Naive thymus-derived CD8-positive, alpha-beta T cell (primary cell): ENCODE measurements around the gene FOXD4L1. TPM values are rescaled to one million over a fixed set of nuclear protein-coding genes. Genes with fewer than 3 reads are reported as not detected.
A peak's percentile ranks its signal among the peaks of the same experiment; 100 is the strongest.
"Not testable (repeated sequence)": the region's sequence is repeated elsewhere in the genome, so short reads cannot be mapped to it uniquely, and the experiment has no call there.

Experiments used
- ATAC-seq, 2 donors: fragments of 150-1000 bp; cut with Tn5 transposase in 1 of 2; sonication (Bioruptor Pico), chemical (Tn5 transposase) in 1 of 2; 1 replicate in 1 of 2; 2 replicates in 1 of 2; pipeline ENCODE4 v1.10.0; 2021; ENCODE audit warnings: mild to moderate bottlenecking in 2 of 2, moderate library complexity in 2 of 2
- POLR2A ChIA-PET: fragments of 350-600 bp; sonication (Branson Sonifier 250); formaldehyde crosslinking; loops from one replicate; lab custom pipeline; 2021; ENCODE audit warnings: antibody characterized with exemption; lab: Charles Lee
- DNase-seq, 10 donors: peaks; one replicate each; pipeline versions ENCODE4 v3.0.0 to v3.0.0-alpha.2; 2020 to 2022
- H3K27ac Mint-ChIP-seq, 10 donors: one replicate each; pipeline ENCODE4 v1.8.0; 2020 to 2022; ENCODE audit warnings: mild to moderate bottlenecking in 10 of 10, mixed read lengths in 10 of 10, moderate library complexity in 4 of 10, inconsistent platforms in 1 of 10
- H3K27me3 Mint-ChIP-seq, 5 donors: one replicate each; pipeline ENCODE4 v1.8.0; 2021 to 2022; ENCODE audit warnings: mixed read lengths in 5 of 5
- H3K36me3 Mint-ChIP-seq, 3 donors: one replicate each; pipeline ENCODE4 v1.8.0; 2020 to 2022; ENCODE audit warnings: mixed read lengths in 3 of 3, mild to moderate bottlenecking in 2 of 3, inconsistent platforms in 1 of 3
- H3K4me1 Mint-ChIP-seq, 4 donors: one replicate each; pipeline ENCODE4 v1.8.0; 2021 to 2022; ENCODE audit warnings: mixed read lengths in 4 of 4
- H3K4me3 Mint-ChIP-seq, 10 donors: one replicate each; pipeline ENCODE4 v1.8.0; 2020 to 2022; ENCODE audit warnings: mild to moderate bottlenecking in 10 of 10, mixed read lengths in 10 of 10, moderate library complexity in 6 of 10, inconsistent platforms in 1 of 10
- H3K9me3 Mint-ChIP-seq, 9 donors: one replicate each; pipeline ENCODE4 v1.8.0; 2020 to 2022; ENCODE audit warnings: mixed read lengths in 9 of 9, mild to moderate bottlenecking in 3 of 9, inconsistent platforms in 1 of 9, moderate library complexity in 1 of 9
- polyA plus RNA-seq, 3 donors: library from polyadenylated mRNA; unstranded; fragments of 300-500 nt; fragmentation: Illumina TruSeq; gene quantifications; one replicate each; pipeline ENCODE4 v1.2.3, GENCODE V29; 2021
- total RNA-seq, 8 experiments: library from RNA in 2 of 8; stranded (reverse) in 2 of 8; gene quantifications; one replicate each; pipeline ENCODE4 v1.2.3 and lab custom pipeline; 2021 to 2026

FOXD4L1 gene
- total RNA-seq (under 1 TPM; 0.21 to 0.41 TPM), polyA plus RNA-seq (not detected), total RNA-seq (lab: John Stamatoyannopoulos, UW) (0 to 0.30 (median 0.09) reads per million in 6 experiments)

GRCh38 chr2:113498365-113498764 lies at the start of gene FOXD4L1:
Gene FOXD4L1, plus strand, starts transcription at chr2:113498665. Its CDS starts 592 bp downstream, at chr2:113499257.
- H3K36me3 Mint-ChIP-seq, ATAC-seq, H3K9me3 Mint-ChIP-seq, H3K27ac Mint-ChIP-seq, DNase-seq, POLR2A ChIA-PET: not testable (repeated sequence)
- peak within 1 kb of the TSS in 6 of 10 donors; percentile 33 to 70 (median 56) for H3K4me3 Mint-ChIP-seq
- peaks cover 5 to 13% (median 7%) of the 10 kb centered on the region in 4 donors for H3K4me1 Mint-ChIP-seq
- H3K27me3 Mint-ChIP-seq, result peaks cover 3 to 17% (median 14%) of the 10 kb centered on the region in 5 donors

GRCh38 chr2:113465770-113466169 lies 32.7 kb upstream of the FOXD4L1 start:
- H3K4me1 Mint-ChIP-seq, DNase-seq, POLR2A ChIA-PET, H3K9me3 Mint-ChIP-seq, ATAC-seq, H3K27me3 Mint-ChIP-seq, H3K36me3 Mint-ChIP-seq, H3K4me3 Mint-ChIP-seq, H3K27ac Mint-ChIP-seq: not testable (repeated sequence)

- ATAC-seq, H3K9me3 Mint-ChIP-seq, H3K4me1 Mint-ChIP-seq, H3K27ac Mint-ChIP-seq, POLR2A ChIA-PET, H3K27me3 Mint-ChIP-seq: not testable (repeated sequence)
- Mint-ChIP-seq H3K36me3 (peaks cover 4 to 21% (median 5%) of the 10 kb centered on the region in 3 donors), H3K4me3 (peak overlapping the region in 1 of 10 donors; percentile 63)
- peak in 1 of 10 donors; percentile 26 for DNase-seq
Observed at GRCh38 chr2:113476688-113477368, 21.6 kb upstream of the FOXD4L1 start.

GRCh38 chr2:113496527-113496926 lies 1.9 kb upstream of the FOXD4L1 start:
- H3K4me1 Mint-ChIP-seq, DNase-seq, H3K9me3 Mint-ChIP-seq, H3K4me3 Mint-ChIP-seq, POLR2A ChIA-PET, H3K27me3 Mint-ChIP-seq, H3K27ac Mint-ChIP-seq, ATAC-seq, H3K36me3 Mint-ChIP-seq: not testable (repeated sequence)

GRCh38 chr2:113499019-113499885 lies 787 bp downstream of the FOXD4L1 start:
- POLR2A ChIA-PET, H3K36me3 Mint-ChIP-seq, H3K9me3 Mint-ChIP-seq, ATAC-seq, H3K27ac Mint-ChIP-seq: not testable (repeated sequence)
- Mint-ChIP-seq H3K4me3 (peak overlapping the region in 6 of 10 donors; percentile 26 to 70 (median 54)), H3K27me3 (peaks cover 3 to 19% (median 14%) of the 10 kb centered on the region in 5 donors), H3K4me1 (peaks cover 5 to 15% (median 8%) of the 10 kb centered on the region in 4 donors)
- peak in 3 of 10 donors; percentile 24 to 62 (median 26) for DNase-seq

GRCh38 chr2:113499886-113500722 lies 1.6 kb downstream of the FOXD4L1 start:
- H3K27ac Mint-ChIP-seq, H3K36me3 Mint-ChIP-seq, ATAC-seq, POLR2A ChIA-PET, H3K9me3 Mint-ChIP-seq: not testable (repeated sequence)
- Mint-ChIP-seq H3K27me3 (peaks cover 3 to 20% (median 15%) of the 10 kb centered on the region in 5 donors), H3K4me3 (peak overlapping the region in 7 of 10 donors; percentile 48 to 81 (median 63)), H3K4me1 (peaks cover 5 to 17% (median 9%) of the 10 kb centered on the region in 4 donors)
- DNase-seq, result peak in 2 of 10 donors; percentile 20 to 59

GRCh38 chr2:113500723-113501038 lies 2.2 kb downstream of the FOXD4L1 start:
- Mint-ChIP-seq H3K4me3 (peak overlapping the region in 7 of 10 donors; percentile 48 to 81 (median 63)), H3K27me3 (peaks cover 3 to 20% (median 15%) of the 10 kb centered on the region in 5 donors), H3K4me1 (peaks cover 5 to 17% (median 9%) of the 10 kb centered on the region in 4 donors)
- H3K27ac Mint-ChIP-seq, H3K36me3 Mint-ChIP-seq, H3K9me3 Mint-ChIP-seq, POLR2A ChIA-PET: not testable (repeated sequence)
- ATAC-seq, result peak; percentile 31 to 53
- DNase-seq, result peak in 5 of 10 donors; percentile 30 to 75 (median 51)

- DNase-seq, result peak in 1 of 10 donors; percentile 18
- H3K9me3 Mint-ChIP-seq, H3K36me3 Mint-ChIP-seq, H3K27ac Mint-ChIP-seq, POLR2A ChIA-PET: not testable (repeated sequence)
- Mint-ChIP-seq H3K4me1 (peaks cover 5 to 17% (median 9%) of the 10 kb centered on the region in 4 donors), H3K27me3 (peaks cover 3 to 24% (median 17%) of the 10 kb centered on the region in 5 donors), H3K4me3 (peak overlapping the region in 9 of 10 donors; percentile 41 to 79 (median 69))
- ATAC-seq, result peak; percentile 3 to 22
Observed at GRCh38 chr2:113502216-113503093, 4.0 kb downstream of the FOXD4L1 start.

- not testable (repeated sequence) for H3K9me3 Mint-ChIP-seq
- peaks cover 4 to 30% (median 11%) of the 10 kb centered on the region in 5 donors for H3K27me3 Mint-ChIP-seq
Observed at GRCh38 chr2:113503094-113504042, 4.9 kb downstream of the FOXD4L1 start.

GRCh38 chr2:113504081-113504480 lies 5.6 kb downstream of the FOXD4L1 start:
- ATAC-seq, H3K27ac Mint-ChIP-seq, H3K36me3 Mint-ChIP-seq, H3K9me3 Mint-ChIP-seq, POLR2A ChIA-PET: not testable (repeated sequence)
- Mint-ChIP-seq H3K27me3 (peaks cover 4 to 28% (median 11%) of the 10 kb centered on the region in 5 donors), H3K4me1 (peaks cover 5 to 17% (median 10%) of the 10 kb centered on the region in 4 donors), H3K4me3 (peak overlapping the region in 6 of 10 donors; percentile 22 to 64 (median 48))
- DNase-seq, result peak in 1 of 10 donors; percentile 10

More at GRCh38 chr2:113503094-113504042, 4.9 kb downstream of the FOXD4L1 start:
- peak; percentile 73 to 80 for ATAC-seq
- POLR2A ChIA-PET, H3K27ac Mint-ChIP-seq, H3K36me3 Mint-ChIP-seq: not testable (repeated sequence)
- peak in 6 of 10 donors; percentile 15 to 62 (median 34) for DNase-seq
- H3K4me3 Mint-ChIP-seq, result peak overlapping the region in 9 of 10 donors; percentile 6 to 79 (median 69)
- H3K4me1 Mint-ChIP-seq, result peaks cover 5 to 17% (median 10%) of the 10 kb centered on the region in 4 donors
